SK-N-SH (cell line): Measurements from ENCODE around the gene INO80D.

Experiments
- CTCF ChIP-seq: fragments of 200-600 bp; sonication (generic); IDR thresholded peaks from 2 replicates; pipeline ENCODE4 v1.6.1; 2017; ENCODE audit warnings: antibody characterized with exemption, mild to moderate bottlenecking, moderate library complexity
- FOXM1 ChIP-seq: IDR thresholded peaks from 2 replicates; pipeline ENCODE4 v1.4.0; 2012; ENCODE audit warnings: low read depth, mild to moderate bottlenecking
- MAX ChIP-seq: IDR thresholded peaks from 2 replicates; pipeline ENCODE4 v1.4.0; 2012; ENCODE audit warnings: low read depth
- PBX3 ChIP-seq: IDR thresholded peaks from 2 replicates; pipeline ENCODE4; 2012
- RAD21 ChIP-seq: IDR thresholded peaks from 2 replicates; pipeline ENCODE4 v1.6.1; 2012; ENCODE audit warnings: mild to moderate bottlenecking, low read length
- REST ChIP-seq: IDR thresholded peaks from 2 replicates; pipeline ENCODE4 v1.6.1; 2012; ENCODE audit warnings: mild to moderate bottlenecking, low read depth, low read length, moderate library complexity
- SMC3 ChIP-seq: IDR thresholded peaks from 2 replicates; pipeline ENCODE4 v1.6.1; 2012; ENCODE audit warnings: low read depth, low read length, improper control_type of control experiment
- TAF1 ChIP-seq: IDR thresholded peaks from 2 replicates; pipeline ENCODE4 v1.6.1; 2012; ENCODE audit warnings: low read depth, mild to moderate bottlenecking, low read length, moderate library complexity, borderline replicate concordance
- YY1 ChIP-seq: IDR thresholded peaks from 2 replicates; pipeline ENCODE4 v1.4.0; 2012; ENCODE audit warnings: low read depth, mild to moderate bottlenecking

- TF ChIP-seq CTCF (no peak), TAF1 (no peak), YY1 (no peak), FOXM1 (no peak), MAX (no peak), PBX3 (no peak), REST (no peak), SMC3 (no peak), RAD21 (no peak)
Observed at GRCh38 chr2:205970348-205970747, 115.6 kb downstream of the INO80D start.
